Retinal pigment epithelial cell (primary cell): ENCODE results near the gene RGS5.

Source experiments
- DNase-seq: peaks from one replicate; pipeline ENCODE4 v3.0.0-alpha.2; 2010; ENCODE audit warnings: low read depth
- H3K4me3 ChIP-seq: 2 replicates; pipeline ENCODE4 v1.5.1; 2011; ENCODE audit warnings: mild to moderate bottlenecking, low read length, control low read depth, moderate library complexity
- CTCF ChIP-seq: conservative IDR thresholded peaks from 2 replicates; pipeline ENCODE4 v1.5.1; 2011; ENCODE audit warnings: low read depth, low read length, control low read depth, inconsistent platforms

Gene RGS5

DNA sequence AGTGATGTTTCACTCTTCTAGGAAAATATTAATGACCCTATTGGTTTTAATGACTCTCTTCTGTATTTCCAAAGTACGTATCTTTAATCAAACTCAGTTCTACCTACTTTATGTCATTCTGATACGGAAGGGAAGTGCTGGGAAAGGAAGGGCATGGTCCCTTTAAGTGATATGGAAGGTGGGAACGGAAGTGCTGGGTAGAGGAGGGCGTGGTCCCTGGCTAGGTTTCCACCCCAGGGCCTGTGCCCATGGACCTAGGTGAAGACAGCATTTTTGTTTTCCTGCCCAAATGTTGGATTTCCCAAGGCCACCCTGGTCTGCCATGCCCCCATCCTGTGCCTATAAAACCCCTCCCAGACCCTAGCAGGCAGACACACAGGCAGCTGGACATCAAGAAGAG is 109.5 kb downstream of the RGS5 start:
- no peak for DNase-seq
- no peak for TF ChIP-seq CTCF
- no peak overlapping the region for H3K4me3 ChIP-seq
